Measurements from ENCODE around the gene ARHGEF40. TPM values are rescaled to one million over a fixed set of nuclear protein-coding genes. Genes with fewer than 3 reads are reported as not detected.

The ARHGEF40 gene
- total RNA-seq, 1 experiment from 2014 or later: 3.6 TPM

DNA sequence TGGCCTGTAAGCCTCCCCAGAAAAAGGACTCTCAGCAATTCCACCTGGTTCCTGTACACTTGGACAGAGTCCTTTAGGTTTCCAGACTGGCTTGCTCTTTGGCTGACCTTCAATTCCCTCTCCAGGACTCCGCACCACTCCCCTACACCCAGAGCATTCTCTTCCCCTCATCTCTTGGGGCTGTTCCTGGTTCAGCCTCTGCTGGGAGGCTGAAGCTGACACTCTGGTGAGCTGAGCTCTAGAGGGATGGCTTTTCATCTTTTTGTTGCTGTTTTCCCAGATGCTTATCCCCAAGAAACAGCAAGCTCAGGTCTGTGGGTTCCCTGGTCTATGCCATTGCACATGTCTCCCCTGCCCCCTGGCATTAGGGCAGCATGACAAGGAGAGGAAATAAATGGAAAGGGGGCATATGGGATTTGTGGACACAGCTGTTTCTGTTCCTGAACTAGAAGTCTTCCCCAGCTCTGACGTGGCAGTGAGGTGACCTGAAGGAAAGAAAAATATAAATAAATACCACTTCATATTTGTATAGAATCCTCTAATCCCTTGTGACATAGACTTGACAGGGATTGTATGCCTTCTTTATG lies 26.6 kb upstream of the ARHGEF40 start:
- H3K4me1 Mint-ChIP-seq (ENCODE audit: insufficient read depth, unreplicated experiment): peaks cover 37% of the 10 kb centered on the region

DNA sequence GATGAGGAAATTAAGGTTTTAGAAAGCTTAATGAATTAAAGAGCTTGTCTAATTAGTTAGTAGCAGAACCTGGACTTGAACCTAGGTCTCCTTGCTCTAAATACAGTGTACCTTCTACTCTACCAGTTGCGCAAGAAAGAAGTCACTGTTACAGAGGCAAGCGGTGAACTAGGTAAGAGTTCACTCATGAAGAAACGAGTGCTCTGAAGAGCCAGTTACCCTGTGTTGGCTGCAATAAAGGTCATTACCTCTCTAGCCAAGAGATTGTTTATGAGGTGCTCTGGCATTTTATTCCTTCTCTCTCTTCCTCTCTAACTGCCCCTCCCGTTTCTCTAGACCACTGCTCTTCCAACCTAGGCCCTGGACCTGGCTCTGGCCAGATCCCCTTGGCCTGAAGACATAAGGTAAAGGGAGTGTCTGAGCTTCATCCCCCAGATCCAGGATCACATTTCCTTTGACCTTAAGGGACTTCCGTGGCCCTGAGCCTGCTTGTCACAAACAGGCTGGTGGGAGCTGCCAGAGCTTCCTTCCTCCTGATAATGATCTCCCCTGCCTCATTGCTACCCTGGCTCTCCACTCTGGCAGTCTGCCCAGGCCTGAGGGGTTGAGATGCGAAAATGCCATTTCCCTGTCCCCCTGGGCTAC lies 26.0 kb upstream of the ARHGEF40 start:
- ChIA-PET CTCF (interaction anchor here (0.6 to 7.2 kb wide), 9 partner anchors 23 to 348 kb away, joined by 3 to 391 read pairs (median 6); no protein-coding TSS in a partner anchor), POLR2A (no interaction called here)
- Mint-ChIP-seq H3K27ac (ENCODE audit: low read depth, unreplicated experiment) (no peak overlapping the region), H3K9me3 (ENCODE audit: unreplicated experiment) (no peaks in the 10 kb centered on the region), H3K27me3 (ENCODE audit: insufficient read depth, unreplicated experiment) (no peaks in the 10 kb centered on the region), H3K4me3 (ENCODE audit: unreplicated experiment) (no peak overlapping the region), H3K4me1 (ENCODE audit: insufficient read depth, unreplicated experiment) (peaks cover 37% of the 10 kb centered on the region), H3K36me3 (ENCODE audit: insufficient read depth, unreplicated experiment) (peaks cover 6% of the 10 kb centered on the region)
- no TSS peak for BruUV-seq (replicated peaks)
- no peak for DNase-seq (ENCODE audit: unreplicated experiment)
- intact Hi-C loops (cut with micrococcal nuclease): no loop called here
- TF ChIP-seq CTCF (IDR thresholded peaks at IDR 0.05; ENCODE audit: unreplicated experiment): no peak

More for the DNA sequence above, 26.6 kb upstream of the ARHGEF40 start:
- H3K27me3 Mint-ChIP-seq (ENCODE audit: insufficient read depth, unreplicated experiment): no peaks in the 10 kb centered on the region
- no peak for DNase-seq (ENCODE audit: unreplicated experiment)
- POLR2A ChIA-PET: interaction anchor here (0.8 to 2.7 kb wide), 2 partner anchors 61 to 362 kb away, joined by 3 to 15 read pairs; no protein-coding TSS in a partner anchor
- no peak overlapping the region for H3K4me3 Mint-ChIP-seq (ENCODE audit: unreplicated experiment)
- H3K27ac Mint-ChIP-seq (ENCODE audit: low read depth, unreplicated experiment): no peak overlapping the region
- no peak for TF ChIP-seq CTCF (IDR thresholded peaks at IDR 0.05; ENCODE audit: unreplicated experiment)
- CTCF ChIA-PET: interaction anchor here (0.7 to 7.2 kb wide), 10 partner anchors 23 to 304 kb away, joined by 3 to 391 read pairs (median 6); partner anchors contain the start of gene SLC39A2
- H3K36me3 Mint-ChIP-seq (ENCODE audit: insufficient read depth, unreplicated experiment): peaks cover 6% of the 10 kb centered on the region
- intact Hi-C loops (cut with micrococcal nuclease): no loop called here
- H3K9me3 Mint-ChIP-seq (ENCODE audit: unreplicated experiment): no peaks in the 10 kb centered on the region
- no TSS peak for BruUV-seq (replicated peaks)

DNA sequence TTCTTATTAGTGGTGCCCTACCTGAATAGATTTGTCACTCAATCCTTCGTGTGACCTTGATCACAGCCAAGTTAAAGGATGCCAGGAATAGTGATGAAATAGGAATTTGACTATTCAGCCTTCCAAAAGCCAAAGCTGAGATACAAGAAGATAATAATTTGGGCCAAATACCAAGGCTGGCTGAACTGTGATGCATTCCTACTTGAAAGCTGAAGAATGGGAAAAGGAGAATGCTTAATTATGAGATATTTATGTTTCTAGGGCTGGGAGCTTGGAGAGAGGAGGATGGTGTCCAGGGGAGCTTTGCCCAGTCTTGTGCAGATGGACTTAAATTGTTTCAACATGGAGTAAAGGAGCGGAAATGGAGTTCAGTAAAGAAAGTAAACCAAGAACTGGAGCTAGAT lies 22.7 kb upstream of the ARHGEF40 start:
- BruUV-seq (replicated peaks): no TSS peak

More for the DNA sequence above, 22.7 kb upstream of the ARHGEF40 start:
- peaks cover 6% of the 10 kb centered on the region for H3K36me3 Mint-ChIP-seq (ENCODE audit: insufficient read depth, unreplicated experiment)
- CTCF ChIA-PET: interaction anchor here (0.7 to 6.6 kb wide), 15 partner anchors 11 to 193 kb away, joined by 3 to 62 read pairs (median 4); no protein-coding TSS in a partner anchor
- H3K4me1 Mint-ChIP-seq (ENCODE audit: insufficient read depth, unreplicated experiment): peaks cover 24% of the 10 kb centered on the region
- TF ChIP-seq CTCF (IDR thresholded peaks at IDR 0.05; ENCODE audit: unreplicated experiment): no peak
- no peaks in the 10 kb centered on the region for H3K27me3 Mint-ChIP-seq (ENCODE audit: insufficient read depth, unreplicated experiment)
- intact Hi-C loops (cut with micrococcal nuclease): no loop called here
- H3K4me3 Mint-ChIP-seq (ENCODE audit: unreplicated experiment): no peak overlapping the region
- no peak for DNase-seq (ENCODE audit: unreplicated experiment)
- POLR2A ChIA-PET: interaction anchor here (0.9 to 1.9 kb wide), 4 partner anchors 9 to 220 kb away, joined by 3 to 6 read pairs (median 3); no protein-coding TSS in a partner anchor
- peak overlapping the region; percentile 24 for H3K27ac Mint-ChIP-seq (ENCODE audit: low read depth, unreplicated experiment)
- no peaks in the 10 kb centered on the region for H3K9me3 Mint-ChIP-seq (ENCODE audit: unreplicated experiment)

All from MCF 10A (cell line).